NCI-H2081 (cell line): Measurements from ENCODE around the gene PTTG1.

Experiments used
- DNase-seq, 2 experiments: peaks; one replicate each; lab custom pipeline; 2025; lab: John Stamatoyannopoulos, UW

PTTG1 gene

DNA sequence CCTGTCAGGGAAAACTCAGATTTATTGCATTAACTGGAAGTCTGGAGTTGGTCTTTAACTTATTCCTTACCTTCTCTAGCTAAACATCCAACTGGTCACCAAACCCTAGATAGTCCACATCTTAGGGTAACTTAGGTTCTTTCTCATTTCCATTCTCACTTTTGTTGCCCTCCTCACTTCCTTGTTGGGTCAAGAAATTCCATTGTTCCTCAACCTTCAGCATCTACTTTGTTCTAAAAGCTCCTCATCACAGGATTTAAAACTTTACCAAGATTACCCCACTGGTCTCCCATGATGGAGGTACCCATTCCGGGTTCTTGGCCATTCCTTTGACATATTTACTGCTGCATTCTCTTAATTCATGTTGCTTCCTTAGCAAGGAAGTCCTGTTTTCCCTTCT, 32.1 kb downstream of the PTTG1 start:
- DNase-seq = no peak

DNA sequence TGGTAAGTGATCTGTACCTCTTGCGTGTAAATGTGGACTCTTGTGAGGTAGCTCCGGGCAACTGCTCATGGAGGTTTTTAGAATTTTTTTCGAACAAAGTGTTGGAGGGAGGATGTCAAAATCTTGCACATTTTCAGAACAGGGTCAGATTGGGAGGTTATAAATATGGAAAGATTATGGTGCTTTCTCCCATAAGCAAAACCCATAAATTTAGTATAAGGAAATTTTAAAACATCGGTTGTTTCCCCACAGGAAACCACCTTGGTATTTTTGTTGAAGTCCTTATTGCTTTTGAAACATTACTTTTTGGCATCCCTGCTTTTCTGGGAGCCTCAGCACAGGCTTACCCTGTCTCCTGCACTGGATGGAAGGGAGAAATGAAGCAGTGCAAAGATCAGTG, 33.9 kb downstream of the PTTG1 start:
- no peak for DNase-seq

DNA sequence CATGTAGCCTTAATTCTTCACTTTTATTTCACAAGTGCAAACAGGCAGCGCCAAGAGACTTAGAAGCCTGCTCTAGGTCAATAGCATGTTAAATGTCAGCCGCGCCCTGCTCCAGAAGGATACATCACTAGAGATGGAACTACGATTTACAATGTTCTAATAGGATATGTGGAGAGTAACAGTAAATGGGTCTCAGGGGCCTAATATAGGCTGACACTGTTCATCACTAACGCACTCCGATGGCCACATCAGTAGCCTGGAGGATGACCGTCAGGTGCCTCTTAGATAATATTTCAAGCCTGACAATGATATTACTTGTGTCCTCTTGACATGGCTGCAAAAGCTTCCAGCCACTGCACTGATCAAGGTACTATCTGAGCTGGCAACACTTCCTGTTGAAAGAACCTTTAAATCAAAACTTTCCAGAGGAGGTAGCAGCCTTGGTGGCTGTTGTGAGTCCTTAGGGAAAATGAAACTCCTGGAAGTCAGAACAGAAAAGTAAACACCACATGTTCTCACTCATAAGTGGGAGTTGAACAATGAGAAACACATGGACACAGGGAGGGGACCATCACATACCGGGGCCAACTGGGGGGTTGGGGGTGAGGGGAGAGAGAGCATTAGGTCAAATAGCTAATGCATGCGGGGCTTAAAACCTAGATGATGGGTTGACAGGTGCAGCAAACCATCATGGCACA, 35.0 kb downstream of the PTTG1 start:
- DNase-seq = no peak

DNA sequence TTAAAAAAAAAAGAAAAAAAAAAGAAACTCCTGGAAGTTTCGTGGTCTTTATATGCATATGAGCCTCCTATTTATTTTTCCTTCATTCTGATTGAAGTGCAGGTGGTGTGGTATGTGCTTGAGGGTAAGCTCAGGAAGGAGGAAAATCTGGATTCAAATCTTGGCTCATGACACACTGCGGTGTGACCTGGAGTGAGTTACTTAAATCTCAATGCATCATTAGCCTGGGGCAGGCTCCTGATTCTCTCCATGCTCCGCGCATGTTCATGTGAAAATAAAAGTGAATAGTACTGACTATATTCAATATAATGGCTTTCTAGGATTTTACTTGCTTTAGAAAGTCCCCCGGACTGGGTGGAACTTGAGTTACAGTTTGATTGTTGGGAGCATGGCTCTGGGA, 35.6 kb downstream of the PTTG1 start:
- DNase-seq = no peak

DNA sequence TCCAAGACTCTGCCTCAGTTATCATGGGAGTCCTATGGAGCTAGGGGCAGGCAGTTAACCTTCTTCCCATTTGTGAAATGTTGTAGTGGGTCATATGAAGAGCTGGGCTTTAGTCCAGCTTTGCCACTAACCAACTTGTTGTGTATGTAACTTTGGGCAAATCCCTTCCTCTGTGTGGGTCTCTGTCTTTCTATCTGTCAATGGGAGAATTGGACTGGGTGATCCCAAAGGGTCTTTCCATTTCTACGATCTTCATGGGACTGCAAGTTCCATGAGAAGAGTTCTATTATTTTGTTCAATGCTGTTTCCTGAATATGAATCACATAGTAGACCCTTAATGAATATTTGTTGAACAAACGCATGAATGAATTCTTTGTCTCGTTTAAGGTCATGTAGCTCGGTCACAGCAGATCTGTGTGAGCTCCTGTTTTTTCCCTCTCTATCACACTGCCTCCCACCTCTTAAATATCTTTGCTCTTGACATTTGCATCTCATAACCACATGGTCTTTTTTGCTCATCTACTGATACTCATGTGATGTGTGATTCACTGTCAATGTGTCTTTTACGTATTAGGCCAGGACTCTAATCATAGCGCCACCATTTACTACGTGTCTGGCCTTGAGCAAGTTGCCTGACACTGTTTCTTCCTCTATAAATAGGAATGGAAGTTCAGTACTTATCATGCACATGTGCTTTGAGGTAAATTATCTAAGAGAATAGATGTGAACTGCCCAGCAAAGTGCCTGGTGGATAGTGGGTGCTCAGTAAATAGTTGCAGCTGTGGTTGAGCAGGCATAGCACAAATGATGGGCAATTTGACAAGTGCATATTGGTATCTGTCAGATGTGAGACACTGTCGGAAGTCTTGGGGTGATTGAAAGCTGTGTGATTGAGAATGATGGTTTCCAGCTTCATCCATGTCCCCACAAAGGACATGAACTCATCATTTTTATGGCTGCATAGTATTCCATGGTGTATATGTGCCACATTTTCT, 37.4 kb downstream of the PTTG1 start:
- DNase-seq = no peak

DNA sequence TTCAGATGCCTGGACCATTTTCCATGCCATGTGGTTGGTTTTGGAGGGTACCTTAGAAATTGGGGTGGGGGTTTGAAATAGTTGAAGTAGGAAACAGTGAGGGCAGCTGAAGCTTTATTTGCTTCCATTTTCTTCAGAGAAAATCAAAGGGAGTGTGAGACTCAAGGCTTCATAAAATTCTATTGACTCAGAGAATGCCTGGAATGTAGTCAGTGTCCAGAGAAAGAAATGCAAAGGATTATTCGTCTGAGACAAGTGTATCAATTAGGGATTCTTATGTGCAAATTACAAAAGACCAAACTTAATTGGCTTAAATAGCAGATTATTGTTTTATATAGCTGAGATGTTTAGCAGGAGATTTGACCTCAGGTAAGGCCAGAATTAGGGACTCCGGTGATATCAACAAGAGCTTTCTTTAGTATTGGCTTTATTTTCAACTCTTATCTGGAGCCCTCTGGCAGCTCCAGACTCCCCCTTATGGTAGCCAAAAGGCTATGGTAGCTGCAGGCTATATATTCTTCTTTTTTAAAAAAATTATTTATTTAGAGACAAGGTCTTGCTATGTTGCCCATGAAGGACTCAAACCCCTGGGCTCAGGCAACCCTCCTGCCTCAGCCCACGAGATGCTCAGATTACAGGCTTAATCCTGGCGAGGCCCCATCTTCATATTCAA, 38.9 kb downstream of the PTTG1 start:
- DNase-seq = no peak

DNA sequence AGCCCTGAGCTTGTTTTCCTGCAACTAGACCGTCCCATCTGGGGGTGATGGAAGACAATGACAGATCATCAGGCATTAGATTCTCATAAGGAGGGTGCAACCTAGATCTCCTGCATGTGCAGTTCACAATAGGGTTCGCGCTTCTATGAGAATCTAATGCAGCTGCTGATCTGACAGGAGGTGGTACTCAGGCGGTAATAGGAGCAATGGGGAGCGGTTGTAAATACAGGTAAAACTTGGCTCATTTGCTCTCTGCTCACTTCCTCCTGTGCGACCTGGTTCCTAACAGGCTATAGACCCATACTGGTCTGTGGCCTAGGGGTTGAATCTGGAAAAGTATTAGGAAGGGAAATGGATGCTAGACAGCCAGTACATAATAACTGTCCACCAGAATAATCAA, 39.7 kb downstream of the PTTG1 start:
- no peak for DNase-seq

DNA sequence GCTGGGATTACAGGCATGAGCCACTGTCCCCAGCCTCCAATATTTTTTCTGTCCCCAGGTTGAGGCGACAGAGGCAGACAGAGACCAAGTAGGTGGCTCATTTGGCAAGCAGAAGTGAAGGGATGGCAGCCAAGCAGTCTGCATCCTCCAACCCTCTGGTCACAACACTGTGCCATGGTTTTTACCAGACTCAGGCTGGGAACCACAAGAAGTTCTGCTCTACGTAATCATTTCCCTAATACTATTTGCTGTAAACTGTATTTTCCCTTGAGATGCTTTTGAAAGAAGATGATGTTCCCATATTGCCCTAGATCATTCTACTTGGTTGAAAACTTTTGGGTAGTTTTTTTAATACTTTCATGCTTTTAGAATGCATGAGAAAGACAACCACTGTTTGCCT, 40.5 kb downstream of the PTTG1 start:
- DNase-seq = peak in 1 of 2 experiments; percentile 13

DNA sequence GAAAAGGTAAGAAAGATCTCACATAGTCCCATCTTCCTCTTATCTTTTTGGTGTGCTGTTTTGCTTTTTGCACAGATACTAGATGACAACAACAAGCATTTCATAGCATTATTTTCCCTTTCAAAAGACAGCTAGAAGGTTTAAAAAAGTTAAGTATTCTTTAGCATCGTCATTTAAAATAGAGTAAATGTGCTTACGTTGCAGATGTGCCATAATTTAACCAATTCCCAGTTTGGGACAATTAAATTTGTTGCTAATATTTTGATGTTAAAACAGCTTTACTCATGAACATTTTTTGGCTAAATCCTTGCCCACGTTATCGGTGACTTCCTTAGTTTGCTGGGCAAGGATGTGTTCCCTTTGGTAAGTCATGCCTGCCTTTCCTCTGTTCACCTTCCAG, 41.6 kb downstream of the PTTG1 start:
- DNase-seq = no peak

DNA sequence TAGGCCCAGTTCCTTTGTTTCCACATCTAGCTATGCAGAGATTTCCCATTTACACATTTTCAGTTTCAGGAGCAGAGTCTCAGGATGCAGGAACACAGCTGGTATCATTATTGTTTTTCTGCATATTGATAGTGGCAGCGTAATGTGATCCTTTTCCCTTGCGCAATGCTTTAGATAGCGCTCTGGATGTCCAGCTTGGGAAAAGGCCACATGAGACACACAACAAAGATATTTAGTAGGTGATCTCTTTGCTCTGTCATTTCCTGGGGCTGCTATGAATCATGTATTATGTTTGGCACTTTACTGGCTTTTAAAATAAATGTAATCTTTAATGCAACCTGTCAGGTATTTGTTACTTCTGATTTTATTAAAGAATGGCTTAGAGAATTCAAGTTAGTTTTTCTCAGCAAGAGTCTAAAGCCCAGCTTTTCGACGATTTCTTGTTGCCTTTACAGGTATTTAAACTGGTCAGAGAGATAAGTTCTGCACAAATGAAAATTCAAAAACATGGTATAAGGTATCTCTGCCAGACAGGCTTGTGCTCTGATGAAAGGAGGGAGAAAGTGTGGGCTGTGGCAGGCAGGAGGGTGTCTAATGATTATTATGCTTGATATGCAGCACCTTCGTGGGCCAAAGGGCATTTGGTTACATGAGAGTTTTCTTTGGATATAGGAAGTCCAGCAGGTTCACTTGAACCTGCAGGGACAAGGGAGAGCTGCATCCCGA, 42.2 kb downstream of the PTTG1 start:
- DNase-seq = no peak

DNA sequence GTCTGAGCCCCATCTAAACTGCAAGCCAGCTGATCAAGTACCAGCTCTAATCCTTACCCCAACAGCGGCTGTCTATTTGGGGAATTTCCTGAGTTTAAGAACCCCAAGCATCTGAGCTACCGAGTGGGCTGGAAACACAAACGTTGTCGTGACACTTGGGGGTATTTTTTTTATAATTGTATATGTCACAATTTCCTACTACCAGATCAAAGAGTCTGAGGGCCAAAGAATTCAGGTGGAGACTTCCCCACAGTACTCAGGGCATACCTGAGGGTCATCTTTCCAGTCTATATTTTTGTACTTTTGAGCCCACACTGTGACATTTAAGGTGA, 42.8 kb downstream of the PTTG1 start:
- DNase-seq = no peak

DNA sequence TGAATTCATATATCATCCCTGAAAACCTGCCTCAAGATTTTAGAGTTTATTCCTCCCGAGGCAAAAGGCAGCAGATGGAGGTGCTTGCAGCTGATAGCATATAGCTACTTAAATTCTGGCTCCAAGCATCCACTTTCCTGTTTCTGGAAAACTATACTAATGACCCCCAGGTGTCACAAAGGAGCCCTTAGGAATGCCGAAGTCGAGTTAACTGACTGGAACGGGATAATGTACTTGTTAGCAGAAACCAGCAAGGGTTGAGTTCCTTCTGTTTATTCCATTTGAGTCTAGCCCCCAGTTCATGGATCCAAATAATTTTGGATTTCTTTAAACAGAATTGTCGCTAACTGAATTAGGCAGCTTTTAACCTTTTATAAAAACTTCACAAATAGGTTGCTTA, 44.5 kb downstream of the PTTG1 start:
- DNase-seq = no peak

DNA sequence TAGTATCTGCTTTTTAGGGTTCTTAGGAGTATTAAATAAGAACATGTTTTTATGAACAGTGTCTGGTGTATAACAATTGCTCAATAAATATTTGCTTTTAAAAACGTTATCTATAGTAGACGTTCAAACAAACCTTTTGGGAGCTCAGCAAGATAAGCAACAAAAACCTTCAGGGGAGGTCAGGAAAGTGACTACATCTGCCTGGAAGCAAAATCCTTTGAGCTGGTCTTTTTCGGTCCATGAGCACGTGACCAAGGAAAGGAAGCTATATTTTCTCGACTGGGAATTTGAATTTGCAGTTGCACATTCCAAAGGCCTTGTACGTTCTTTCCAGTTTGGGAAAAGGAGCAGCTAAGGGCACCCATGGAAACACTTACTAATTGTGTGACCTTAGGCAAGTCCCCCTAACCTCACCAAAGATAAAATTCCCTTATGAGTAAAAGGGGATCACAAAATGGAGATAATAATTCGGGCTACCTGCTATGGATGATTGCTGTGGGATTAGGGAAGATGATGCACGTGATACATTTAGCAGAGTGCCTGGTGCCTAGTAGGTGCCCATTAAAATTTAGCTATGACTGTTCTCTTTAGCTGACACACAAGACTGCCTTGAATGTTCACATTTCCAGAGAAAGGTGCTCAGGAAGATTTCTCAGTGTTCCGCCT, 45.4 kb downstream of the PTTG1 start:
- peak in 1 of 2 experiments; percentile 49 for DNase-seq

DNA sequence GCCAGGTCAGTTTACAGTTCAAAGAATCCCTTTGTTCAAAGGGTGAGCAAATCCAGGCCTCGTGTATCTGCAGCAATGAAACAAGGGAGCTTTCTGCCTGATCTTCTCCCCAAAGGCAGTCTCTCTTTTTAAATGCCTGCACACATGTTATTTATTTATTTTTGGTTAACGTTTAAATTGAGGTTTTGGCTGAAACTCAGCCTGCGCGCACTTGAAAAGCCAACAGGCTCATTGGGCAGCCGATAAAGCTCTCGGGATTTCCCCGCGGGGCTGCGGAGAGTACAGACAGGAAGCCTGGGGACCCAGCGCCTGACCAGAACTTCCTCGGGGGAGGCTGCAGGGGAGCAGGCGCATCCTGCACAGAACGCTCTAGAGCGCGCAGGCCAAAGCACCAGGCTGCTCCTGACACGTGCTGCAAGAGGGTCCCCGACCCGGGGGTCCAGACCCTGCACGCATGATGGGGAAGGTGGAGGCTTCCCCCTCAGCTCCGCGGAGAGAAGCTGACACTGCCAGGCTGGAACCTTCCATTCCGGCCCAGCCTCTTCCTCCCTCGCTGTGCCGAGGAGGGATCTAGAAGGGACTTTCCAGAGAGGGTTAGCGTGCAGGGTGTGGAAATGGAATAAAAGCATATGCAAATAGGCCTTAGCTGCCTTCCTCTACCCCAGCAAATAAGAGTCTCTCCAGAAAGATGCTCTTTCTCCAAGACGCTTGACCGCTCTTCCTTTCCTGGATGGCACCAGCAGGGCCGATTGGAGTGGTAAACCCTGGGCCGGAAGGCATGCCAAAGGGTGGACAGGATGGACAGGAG, 46.1 kb downstream of the PTTG1 start:
- no peak for DNase-seq

DNA sequence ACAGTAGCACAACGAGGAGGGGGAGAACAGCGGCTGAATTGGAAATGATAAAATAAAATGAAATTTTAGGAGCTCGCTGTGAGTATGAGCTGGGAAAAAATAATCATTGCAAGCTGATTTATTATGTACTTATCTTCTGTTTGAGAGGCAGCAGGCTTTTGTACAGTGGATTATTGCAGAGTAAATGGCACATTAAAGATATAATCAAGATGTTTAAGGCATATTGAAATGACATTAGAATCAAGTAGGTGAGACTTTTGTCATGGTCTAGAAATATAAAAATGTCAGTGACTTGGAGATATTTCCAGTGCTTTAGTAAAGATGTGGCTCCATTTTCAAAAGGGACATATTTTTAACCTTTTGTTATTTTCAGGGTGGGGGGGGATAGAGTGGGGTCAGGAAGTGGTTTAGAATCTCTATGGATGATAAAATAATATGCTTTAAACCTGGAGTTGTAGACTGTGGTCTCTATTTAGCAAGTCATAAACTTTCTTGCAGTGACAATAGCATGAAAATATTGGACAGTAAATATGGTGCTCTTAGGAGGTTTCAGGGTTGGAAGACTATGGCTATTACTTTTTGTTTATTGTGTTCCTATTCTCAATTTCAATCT, 46.8 kb downstream of the PTTG1 start:
- no peak for DNase-seq

DNA sequence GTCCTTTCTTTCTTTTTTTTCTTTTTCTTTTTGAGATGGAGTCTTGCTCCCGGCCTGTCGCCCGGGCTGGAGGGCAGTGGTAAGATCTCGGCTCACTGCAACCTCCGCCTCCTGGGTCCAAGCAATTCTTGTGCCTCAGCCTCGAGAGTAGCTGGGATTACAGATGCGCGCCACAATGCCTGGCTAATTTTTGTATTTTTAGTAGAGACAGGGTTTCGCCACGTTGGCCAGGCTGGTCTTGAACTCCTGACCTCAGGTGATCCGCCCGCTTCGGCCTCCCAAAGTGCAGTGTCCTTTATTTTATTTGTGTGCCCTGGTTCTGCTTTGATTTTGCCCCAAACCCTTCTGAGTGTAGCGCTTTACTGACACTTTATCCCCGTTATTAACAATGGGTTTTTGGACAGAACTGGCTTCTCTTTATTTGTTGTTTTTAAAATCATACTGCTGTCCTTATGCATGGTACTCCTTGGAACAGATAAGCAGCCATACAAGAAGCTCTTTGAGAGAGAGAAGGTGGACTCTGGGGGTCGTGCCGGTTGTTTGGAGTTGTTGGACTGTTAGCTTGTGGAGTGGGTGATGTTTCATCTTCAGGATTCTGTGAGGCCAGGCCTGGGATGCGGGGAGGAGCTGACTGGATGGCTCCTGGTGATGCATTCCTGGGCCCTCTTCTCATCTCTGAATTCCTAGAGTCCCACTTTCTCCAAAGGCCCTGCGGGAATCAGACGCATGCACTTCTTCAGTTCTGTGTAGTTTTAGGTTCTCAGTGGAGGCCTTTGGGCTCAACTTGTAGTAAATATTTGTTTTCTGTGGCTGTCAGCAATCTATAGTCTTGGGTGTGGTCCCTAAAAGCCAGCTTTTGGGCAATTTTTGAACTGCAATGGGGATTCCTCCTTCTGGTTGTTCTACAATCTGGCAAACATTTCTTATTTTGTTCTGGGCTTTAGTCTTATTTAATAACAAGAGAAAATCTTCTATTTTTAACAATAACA, 47.8 kb downstream of the PTTG1 start:
- DNase-seq = no peak

DNA sequence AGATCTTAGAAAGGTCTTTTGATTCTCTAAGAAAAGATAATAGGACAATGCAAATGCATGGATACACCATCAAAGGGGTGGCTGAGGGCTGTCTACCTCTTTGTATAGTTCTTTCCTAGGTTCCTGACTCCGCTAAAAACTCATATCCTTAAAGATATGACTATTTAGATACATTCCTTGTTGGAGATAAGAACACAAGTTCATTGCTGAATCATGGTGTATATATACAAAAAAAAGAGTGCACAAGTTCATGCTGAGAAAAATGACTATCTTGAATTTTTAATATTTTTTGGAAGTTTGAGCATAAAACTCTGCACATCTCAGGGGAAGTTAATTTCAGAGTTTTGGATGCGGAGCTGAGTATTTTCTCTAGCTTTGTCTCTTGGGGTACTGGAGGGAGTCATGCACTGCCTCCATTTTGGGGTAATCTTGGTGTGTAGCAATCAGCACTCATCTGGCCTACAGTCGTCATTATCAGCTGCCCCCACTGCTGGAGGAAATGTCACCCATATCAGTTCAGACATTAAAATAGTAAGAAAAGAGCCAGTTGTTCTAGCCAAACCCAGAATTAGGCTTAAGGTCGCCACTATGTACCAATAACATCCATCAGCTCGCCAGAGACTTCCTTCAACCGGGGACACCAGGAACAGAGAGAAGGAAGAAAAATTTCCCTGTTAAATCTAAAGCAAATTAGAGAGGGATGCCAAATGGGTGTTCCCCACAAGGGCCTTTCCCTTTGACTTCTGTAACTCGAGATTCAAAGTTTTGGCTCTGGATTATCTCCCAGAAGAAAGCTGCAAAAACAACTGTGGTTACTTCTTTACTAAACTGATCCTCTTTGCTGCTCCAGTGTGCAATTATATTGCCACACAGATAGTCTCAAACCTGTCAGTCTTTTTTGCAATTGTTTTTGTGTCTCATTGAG, 49.0 kb downstream of the PTTG1 start:
- DNase-seq = no peak

DNA sequence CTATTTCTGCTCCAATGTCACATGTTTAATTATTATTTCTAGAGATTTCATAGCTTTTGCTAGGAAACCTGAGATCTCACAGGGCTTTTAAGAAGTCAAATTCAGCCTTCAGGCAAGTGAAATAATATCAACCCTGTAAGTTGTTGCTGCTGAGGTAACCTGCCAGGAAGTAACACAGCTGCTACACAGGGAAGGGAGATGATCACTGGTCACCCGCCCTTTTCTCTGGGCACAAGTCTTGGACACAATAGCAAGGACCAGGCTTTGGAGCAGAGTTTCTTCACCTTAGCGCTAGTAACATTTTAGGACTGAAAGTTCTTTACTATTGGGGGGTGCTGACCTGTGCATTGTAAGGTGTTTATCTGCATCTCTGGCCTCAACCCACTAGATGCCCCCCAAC, 50.1 kb downstream of the PTTG1 start:
- DNase-seq = no peak
